NOMO-1 treated with dmso at 0.1 percent for 144 hours (cell line): ENCODE results near the gene PRB2.
"Not testable (repeated sequence)": the region's sequence is repeated elsewhere in the genome, so short reads cannot be mapped to it uniquely, and the experiment has no call there.

ENCODE experiments used
- DNase-seq: peaks from one replicate; lab custom pipeline; 2025; ENCODE audit not compliant: unreplicated experiment; lab: John Stamatoyannopoulos, UW

Gene PRB2

DNA sequence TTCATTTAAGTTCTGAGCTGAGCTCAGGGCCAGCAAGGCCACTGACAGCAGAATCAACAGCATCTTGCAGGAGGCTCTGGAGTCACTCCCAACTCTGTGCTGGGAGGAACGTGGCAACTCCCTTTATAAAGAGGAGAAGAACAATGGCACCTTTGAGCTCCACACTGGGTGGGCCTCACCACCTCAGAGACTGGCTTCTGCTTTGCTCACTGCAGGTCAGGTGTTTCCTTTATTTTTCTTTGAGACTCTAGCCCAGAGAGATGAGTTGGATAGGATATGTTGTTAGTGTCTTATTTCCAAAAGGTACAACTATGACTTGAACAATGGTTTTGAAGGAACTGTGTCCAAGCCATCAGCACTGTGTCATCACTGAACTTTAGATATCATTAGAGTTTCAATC lies at the start of gene PRB2:
TSS of gene PRB2 (minus strand) at position 101 of the 400 bp plus-strand sequence. CDS start at position 63, 38 bp downstream.
- not testable (repeated sequence) for DNase-seq

DNA sequence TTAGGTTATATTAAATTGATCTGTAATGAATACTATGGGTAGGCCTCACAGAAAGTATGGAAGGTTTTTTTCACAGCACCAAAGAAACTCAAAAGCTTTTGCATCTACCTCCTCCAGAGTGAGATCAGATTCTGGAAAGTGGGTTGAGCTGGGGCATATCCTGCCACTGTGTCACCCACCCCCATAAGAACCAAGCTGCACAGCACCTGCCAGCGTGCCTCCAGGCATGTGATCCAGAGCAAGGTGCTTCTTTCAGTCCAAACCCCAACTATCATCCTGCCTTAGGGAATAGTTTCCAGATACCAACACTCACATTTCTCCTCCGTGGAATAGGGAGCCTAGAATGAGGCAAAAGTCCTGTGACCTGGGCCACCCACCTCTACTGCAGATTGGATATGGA lies 42.6 kb upstream of the PRB2 start:
- no peak for DNase-seq

DNA sequence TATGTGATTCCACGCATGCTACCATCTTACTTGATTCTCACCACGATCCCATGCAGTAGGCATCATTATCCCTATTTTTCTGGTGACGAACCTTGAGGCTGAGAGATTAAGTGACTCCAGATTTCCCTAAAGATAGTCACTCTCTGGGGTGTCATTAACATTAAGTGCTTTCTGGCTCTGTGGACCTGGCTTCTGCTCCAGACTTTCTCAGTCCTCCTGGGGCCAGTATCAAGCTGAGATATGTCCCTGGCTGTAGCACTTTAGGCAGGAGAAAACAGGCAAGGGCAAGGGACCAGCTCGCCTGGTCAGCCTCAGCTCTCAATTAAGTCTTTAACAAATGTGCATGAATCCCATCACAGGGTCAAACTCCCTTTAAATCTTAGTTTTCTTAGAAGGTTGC lies 38.3 kb upstream of the PRB2 start:
- no peak for DNase-seq

DNA sequence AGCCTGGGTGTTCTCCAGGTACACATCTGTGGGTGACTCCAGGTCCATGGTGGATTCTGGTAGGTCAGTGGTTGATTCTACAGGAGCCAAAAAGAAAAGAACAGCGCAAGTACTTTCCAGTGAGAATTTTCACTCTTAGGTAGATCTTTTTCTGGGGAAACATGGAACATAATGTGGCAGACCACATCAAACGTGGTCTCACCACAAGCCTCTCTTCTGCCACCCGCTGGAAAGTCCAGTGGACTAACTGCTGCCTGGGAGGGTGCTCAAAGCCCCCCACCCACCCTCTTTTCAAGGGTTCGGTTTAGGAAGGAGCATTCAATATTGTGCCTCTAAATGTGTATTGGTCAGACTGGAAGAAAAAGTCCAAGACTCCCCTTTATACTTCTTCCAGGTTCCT lies 36.1 kb upstream of the PRB2 start:
- DNase-seq = no peak

DNA sequence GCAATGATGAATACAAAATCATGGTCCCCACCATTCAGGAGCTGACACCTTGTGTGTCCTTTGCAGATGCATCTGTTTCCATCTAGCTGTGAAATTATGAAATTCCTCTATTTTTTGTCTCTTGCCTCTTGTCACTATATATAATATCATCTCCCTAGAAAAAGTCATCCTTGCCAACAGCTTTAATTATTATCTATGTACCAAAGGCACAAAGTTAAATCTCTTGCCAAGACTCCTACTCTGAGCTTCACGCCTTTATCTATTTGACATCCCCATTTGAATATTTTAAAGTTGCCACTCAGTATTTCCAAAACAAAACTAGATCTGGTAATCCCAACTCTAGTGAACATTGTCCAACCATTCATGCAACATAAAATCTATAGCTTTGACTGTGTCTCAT lies 32.0 kb upstream of the PRB2 start:
- DNase-seq = no peak

DNA sequence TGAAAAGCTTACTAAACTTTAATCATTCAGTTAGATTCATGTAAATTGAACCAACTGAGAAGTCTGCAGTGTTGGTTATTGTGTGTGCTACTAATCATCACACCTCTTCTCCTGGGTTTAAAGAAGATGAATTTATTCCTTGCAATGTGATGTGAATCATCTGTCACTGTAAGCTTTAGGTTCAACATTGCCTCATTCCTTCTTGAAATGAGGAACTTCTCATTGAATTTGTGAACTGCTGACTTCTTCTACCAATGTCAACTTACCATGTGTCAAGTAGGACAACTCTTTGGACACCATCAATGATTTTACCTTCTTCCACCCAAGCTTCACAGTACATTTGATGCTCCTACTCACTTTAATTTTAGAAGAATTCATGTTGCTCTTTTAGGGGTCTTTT lies 17.4 kb upstream of the PRB2 start:
- DNase-seq = no peak

DNA sequence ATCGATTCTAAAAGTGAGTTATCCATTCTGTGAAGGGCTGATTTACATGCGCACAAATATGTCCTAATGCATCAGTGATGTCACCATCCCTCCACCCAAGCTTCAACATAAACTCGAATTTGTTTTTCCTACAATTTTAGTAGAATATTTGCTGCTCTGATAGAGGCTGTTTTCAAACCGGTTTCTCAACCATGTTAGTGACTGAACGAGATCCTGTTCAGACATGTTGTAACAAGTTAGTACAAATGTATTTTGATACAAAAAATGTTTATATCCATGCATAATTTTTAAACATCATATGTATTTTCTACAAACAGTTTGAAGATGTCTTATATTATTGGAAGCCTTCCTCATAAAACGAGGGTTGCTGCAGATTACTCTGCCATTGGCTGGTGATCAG lies 12.7 kb upstream of the PRB2 start:
- no peak for DNase-seq

DNA sequence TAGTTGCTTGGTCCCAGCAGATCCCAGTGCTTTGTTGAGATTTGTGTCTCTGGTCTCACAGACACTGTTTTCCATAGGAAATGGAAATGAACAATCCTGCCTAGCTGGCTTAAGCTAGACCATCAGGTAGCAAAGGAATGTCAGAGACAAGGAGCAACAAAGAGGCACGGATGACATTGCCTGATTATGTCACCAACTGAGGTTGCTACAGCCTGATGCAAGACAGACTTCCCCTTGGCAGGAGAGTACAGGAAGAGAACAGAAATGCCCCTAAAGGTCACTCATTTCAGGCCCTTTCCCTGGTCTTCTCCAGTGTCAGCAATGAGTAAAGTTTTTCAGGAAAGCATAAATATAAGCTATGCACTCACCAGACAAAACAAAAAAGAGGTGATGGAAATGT lies 2.0 kb upstream of the PRB2 start:
- no peak for DNase-seq

DNA sequence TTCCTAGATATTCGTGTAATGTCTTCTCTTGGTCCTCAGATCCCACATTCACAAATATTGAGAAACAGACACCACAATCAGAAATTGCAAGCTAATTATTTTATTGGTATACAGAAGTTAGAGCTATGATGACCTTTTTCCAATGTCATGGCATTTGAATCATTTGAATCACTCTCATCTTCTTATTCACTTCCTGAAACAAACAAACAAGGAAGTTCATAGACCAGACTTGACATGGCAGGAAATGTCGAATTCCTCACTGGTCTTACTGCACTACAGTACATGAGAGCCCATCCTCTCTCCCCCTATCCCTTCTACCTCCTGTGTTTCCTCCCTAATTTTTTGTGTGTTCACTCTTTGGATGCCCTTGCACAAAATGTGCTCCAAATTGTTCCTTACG lies 3.9 kb downstream of the PRB2 start:
- not testable (repeated sequence) for DNase-seq

DNA sequence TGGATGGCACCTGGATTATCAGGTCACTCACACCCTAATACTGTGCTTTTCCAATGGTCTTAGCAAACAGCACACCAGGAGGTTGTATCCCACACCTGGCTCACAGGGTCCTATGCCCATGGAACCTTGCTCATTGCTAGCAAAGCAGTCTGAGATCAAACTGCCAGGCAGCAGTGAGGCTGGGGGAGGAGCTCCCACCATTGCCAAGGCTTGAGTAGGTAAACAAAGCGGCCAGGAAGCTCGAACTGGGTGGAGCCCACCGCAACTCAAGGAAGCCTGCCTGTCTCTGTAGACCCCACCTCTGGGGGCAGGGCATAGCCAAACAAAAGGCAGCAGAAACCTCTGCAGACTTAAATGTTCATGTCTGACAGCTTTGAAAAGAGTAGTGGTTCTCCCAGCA lies 17.9 kb downstream of the PRB2 start:
- DNase-seq = not testable (repeated sequence)

DNA sequence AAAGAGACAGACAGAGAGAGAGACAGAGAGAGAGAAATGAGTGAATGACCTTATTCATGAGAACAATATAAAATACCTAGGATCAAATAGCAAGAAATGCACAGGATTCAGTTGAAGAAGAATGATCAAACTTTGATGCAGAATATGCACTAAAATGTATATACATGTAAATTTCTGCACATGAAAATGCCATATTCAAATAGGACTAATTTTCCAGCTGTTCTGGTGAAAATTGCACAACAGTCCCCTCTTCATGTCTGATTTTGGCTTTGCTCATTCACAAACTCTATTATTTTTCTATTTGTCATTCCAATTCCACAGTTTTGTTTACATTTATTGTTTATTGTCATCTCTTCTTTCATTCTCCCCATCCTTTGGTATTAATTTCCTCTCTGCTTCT lies 34.2 kb downstream of the PRB2 start:
- no peak for DNase-seq

DNA sequence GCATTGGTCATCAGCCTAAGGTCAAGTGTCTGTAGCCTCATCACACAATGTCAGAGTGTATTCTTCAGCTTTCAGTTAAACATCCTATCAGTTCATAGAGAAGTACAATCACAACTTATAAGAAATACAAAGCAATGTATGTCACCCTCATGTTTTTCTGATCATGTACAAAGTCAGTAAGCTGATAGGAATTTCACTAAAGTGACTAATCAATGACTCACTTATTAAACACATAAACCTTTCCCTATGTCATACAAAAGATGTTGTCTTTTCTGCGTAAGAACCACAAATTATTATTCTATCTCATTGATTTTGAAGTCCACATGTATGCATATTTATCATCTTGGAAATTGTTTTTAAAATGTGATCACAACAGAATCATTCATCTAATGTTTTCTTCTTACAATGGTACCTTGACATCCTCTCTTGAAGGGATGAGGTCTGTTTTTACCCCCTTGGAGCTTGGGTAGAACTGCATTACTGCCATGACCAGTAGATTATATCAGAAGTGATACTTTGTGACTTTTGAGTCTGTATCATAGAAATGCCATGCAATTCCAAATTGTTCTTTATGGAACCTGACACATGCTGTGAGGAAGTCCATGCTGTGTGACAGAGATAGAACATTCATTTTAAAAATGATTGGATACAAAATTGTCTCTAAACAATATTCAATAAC lies 35.0 kb downstream of the PRB2 start:
- DNase-seq = not testable (repeated sequence)

DNA sequence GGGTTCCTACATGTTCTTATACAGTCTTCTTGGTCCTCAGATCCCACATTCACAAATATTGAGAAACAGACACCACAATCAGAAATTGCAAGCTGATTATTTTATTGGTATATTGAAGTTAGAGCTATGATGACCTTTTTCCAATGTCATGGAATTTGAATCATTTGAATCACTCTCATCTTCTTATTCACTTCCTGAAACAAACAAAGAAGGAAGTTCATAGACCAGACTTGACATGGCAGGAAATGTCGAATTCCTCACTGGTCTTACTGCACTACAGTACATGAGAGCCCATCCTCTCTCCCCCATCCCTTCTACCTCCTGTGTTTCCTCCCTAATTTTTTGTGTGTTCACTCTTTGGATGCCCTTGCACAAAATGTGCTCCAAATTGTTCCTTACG lies 43.6 kb downstream of the PRB2 start:
- not testable (repeated sequence) for DNase-seq

DNA sequence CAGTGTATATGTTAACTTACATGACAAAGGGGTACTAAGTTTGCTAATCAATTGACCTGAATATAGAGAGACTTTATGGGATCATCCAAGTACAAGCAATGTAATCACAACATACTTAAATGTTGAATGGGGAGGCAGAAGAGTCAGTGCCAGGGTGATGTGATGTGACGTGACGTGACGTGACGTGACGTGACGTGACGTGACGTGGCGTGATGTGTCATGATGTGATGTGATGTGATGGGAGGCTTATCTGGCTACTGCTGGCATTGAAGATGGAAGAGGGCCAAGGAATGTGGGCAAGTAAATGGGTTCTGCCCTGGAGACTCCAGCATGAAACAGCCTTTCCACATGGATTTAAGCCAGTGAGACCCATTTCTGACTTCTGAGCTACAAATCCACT lies 46.9 kb downstream of the PRB2 start:
- DNase-seq = no peak

DNA sequence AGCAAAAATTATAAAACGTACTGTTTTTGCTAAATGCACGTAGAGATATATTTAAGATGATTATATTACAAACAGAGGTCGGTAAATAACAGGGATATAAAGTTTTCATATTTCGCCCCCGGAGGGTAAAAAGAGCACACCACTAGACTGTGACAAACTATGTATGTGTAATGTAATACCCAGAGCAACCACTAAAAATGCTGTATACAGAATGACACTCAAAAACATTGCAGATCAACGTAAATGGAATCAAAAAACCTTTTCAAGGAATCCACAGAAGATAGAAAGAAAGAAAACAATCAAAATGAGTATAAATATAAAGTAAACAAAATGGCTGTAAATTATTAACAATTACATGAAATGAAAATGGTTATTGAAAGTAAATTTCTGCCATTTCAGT lies 47.6 kb downstream of the PRB2 start:
- DNase-seq = no peak

DNA sequence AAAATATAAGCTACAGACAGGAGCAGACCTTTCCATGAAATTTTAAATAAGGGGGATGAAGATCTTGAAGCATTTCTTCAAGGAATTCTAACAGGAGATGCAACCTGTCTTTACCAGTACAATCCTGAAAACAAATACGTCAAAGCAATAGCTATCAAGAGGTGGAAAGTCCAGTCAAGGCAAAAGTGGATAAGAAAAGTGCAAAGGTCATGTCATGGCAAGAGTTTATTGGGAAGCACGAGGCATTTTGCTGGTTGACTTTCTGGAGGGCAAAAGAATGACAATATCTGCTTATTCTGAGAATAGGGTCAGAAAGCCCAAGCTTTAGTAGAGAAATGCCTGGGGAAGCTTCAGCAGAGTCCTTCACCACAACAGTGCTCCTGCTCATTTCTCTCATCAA lies 50.9 kb downstream of the PRB2 start:
- no peak for DNase-seq
